Activated naive CD4-positive, alpha-beta T cell treated with anti-CD3 and anti-CD28 coated beads, Interleukin-2, amount 10 ng/mL, durations not matched to agents 7 days and 5 days (primary cell): ENCODE data around the gene CERS6.

ENCODE experiments used
- CTCF ChIA-PET: fragments of 350-600 bp; sonication (Branson Sonifier 250); formaldehyde crosslinking; loops from one replicate; lab custom pipeline; 2021; ENCODE audit warnings: antibody characterized with exemption; lab: Charles Lee
- DNase-seq: peaks from one replicate; pipeline ENCODE4 v3.0.0-alpha.2; 2020
- H3K27ac Mint-ChIP-seq: one replicate; pipeline ENCODE4 v1.8.0; 2021; ENCODE audit warnings: mild to moderate bottlenecking, moderate library complexity, mixed read lengths
- H3K27me3 Mint-ChIP-seq: one replicate; pipeline ENCODE4 v1.8.0; 2021; ENCODE audit warnings: mild to moderate bottlenecking, mixed read lengths
- H3K36me3 Mint-ChIP-seq: one replicate; pipeline ENCODE4 v1.8.0; 2021; ENCODE audit warnings: mixed read lengths
- H3K4me1 Mint-ChIP-seq: one replicate; pipeline ENCODE4 v1.8.0; 2021; ENCODE audit warnings: mixed read lengths
- H3K4me3 Mint-ChIP-seq: one replicate; pipeline ENCODE4 v1.8.0; 2021; ENCODE audit warnings: mild to moderate bottlenecking, moderate library complexity, mixed read lengths
- H3K9me3 Mint-ChIP-seq: one replicate; pipeline ENCODE4 v1.8.0; 2021; ENCODE audit warnings: mixed read lengths

Gene CERS6

DNA sequence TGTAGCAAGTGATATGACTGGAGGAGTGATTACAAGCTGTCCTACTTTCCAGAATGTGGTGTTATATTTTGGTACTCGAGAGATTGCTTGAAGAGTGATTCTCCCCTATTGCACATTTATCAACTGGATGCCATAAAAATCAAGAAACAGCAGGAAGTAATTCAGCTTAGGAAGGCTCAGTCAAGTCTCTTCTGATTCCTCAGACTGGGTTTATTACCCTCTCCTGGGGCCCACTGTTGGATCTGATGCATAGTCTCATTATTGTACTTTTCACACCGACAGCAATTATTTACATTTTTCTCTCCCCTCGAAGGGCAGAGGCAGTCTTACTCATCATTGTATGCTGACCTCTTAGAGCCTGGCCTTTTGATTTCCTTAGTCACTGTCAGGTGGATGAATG lies 355.6 kb downstream of the CERS6 start:
- Mint-ChIP-seq H3K27me3 (no peaks in the 10 kb centered on the region), H3K4me3 (no peak overlapping the region), H3K4me1 (no peaks in the 10 kb centered on the region), H3K9me3 (no peaks in the 10 kb centered on the region), H3K27ac (no peak overlapping the region), H3K36me3 (no peaks in the 10 kb centered on the region)
- no peak for DNase-seq
- CTCF ChIA-PET: interaction anchor here (1.5 kb wide), 1 partner anchor 37 kb away, joined by 3 read pairs; no protein-coding TSS in a partner anchor

DNA sequence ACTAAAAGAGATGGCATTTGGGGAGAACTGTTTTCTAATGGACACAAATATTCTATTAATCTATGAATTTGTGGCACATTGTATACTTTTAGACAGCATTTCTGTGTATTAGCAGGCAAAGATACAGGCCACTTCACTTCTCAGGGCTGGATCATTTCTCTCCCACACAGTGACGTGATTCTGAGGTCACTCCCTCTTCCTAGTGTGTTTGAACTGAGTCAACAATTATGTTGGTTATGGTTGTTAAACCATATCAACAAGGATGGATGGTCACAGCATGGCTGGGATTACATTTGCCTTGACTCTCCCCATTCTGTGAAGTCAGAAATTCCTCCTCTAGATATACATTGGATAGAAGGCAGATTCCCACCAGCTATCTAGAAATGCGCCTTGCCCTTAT lies 358.0 kb downstream of the CERS6 start:
- no peak for DNase-seq
- Mint-ChIP-seq H3K36me3 (no peaks in the 10 kb centered on the region), H3K4me3 (no peak overlapping the region), H3K27ac (no peak overlapping the region), H3K27me3 (peaks cover 4% of the 10 kb centered on the region), H3K4me1 (no peaks in the 10 kb centered on the region), H3K9me3 (no peaks in the 10 kb centered on the region)
- CTCF ChIA-PET: interaction anchor here (0.6 kb wide), 1 partner anchor 107 kb away, joined by 3 read pairs; no protein-coding TSS in a partner anchor

DNA sequence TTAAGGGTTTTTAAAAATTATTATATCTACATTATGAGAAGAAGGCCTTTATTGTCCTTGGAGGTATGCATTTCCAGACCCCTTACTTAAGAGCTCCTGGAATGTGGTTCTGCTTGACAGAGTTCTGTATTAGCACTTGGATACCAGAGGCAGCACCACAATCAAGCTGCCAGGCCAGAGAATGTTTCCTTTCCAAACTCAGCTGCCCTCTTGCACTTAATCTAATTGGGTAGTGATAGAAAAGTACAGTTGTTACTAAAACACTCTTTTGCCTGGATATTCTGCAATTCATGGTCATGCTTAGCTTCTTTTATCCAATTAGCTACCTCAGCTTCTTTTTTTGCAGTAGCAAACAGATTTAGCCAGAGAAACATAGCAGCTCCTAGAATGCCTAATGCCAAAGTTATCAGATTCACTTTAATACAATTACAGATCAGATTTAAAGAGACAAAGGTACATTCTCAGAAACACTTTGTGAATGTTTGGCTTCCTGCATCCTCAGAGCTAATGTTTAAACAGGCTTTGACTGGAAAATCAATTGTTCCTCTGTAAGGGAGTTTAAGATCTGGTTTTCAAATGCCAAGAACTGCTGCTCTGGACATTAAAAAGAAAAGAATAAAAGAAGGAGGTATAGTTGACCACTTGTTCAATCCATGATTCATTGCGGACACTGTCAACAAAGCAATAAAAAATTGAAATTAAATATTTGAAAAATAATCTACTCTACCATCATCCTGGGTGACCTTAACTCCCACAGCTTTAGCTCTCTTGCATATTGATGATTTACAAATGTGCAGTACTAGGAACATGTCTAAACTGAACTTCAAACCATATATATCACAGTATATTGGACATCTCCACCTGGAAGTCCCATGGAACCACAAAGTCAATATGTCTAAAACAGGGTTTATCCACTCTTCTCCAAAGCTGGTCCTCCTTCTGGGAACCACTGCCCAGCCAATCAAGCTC lies 359.2 kb downstream of the CERS6 start:
- Mint-ChIP-seq H3K4me3 (no peak overlapping the region), H3K9me3 (no peaks in the 10 kb centered on the region), H3K36me3 (no peaks in the 10 kb centered on the region), H3K27ac (no peak overlapping the region), H3K27me3 (peaks cover 9% of the 10 kb centered on the region), H3K4me1 (no peaks in the 10 kb centered on the region)
- CTCF ChIA-PET: interaction anchor here (0.6 to 0.8 kb wide), 2 partner anchors 11 to 31 kb away, joined by 3 read pairs; no protein-coding TSS in a partner anchor
- no peak for DNase-seq

DNA sequence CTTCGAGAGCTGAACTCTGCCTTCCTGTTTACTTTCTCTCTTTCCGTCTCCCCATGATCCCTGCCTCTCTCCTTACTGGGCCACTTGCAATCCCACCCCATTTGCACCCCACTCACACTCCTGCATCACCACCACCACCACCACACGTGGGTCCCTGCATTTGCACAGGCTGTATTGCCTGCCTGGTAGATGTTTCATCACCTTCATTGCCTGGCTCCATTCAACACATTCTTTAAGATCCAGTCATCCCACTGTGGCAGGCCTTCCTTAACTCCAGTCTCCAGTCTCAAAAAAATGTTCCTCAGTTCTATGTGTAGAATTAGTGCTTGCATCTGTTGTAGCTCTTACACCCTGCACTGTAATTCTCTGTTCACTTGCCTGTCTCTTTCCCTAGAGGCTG lies 360.3 kb downstream of the CERS6 start:
- Mint-ChIP-seq H3K36me3 (no peaks in the 10 kb centered on the region), H3K9me3 (no peaks in the 10 kb centered on the region), H3K4me3 (no peak overlapping the region), H3K4me1 (no peaks in the 10 kb centered on the region), H3K27ac (no peak overlapping the region), H3K27me3 (peaks cover 9% of the 10 kb centered on the region)
- CTCF ChIA-PET: no interaction called here
- no peak for DNase-seq

DNA sequence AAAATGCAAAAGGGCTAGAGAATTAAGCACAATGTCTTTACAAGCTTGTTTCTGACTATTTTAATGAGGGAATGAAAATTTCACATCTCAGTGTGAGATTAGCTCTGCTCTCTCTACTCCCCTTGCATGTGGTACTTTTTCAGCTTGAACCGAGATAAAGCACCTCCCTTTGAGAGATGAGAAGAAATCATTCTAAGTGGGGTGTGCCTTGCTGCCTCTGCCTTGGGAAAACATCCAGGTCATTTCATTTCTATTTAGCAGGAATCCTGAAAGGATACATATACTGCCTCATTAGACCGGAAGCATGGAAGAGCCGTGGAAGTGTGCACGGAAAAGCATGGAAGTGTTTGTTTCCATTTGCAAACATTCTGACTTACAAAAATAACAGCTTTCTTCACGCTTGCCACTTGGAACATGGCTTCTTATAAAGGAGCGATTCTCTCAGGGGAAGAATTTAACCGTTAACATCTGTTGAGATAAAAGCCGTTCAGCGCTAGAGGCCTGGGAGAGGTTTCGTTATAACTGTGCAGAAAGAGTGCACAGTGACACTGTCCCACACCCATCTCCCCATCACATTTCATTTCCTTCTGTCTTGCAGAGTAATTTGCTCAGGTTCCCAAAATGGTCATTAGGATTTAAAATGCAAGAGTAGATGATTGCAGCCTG lies 363.1 kb downstream of the CERS6 start:
- Mint-ChIP-seq H3K27me3 (peaks cover 9% of the 10 kb centered on the region), H3K4me1 (no peaks in the 10 kb centered on the region), H3K9me3 (no peaks in the 10 kb centered on the region), H3K27ac (no peak overlapping the region), H3K4me3 (no peak overlapping the region), H3K36me3 (no peaks in the 10 kb centered on the region)
- no peak for DNase-seq
- CTCF ChIA-PET: no interaction called here

DNA sequence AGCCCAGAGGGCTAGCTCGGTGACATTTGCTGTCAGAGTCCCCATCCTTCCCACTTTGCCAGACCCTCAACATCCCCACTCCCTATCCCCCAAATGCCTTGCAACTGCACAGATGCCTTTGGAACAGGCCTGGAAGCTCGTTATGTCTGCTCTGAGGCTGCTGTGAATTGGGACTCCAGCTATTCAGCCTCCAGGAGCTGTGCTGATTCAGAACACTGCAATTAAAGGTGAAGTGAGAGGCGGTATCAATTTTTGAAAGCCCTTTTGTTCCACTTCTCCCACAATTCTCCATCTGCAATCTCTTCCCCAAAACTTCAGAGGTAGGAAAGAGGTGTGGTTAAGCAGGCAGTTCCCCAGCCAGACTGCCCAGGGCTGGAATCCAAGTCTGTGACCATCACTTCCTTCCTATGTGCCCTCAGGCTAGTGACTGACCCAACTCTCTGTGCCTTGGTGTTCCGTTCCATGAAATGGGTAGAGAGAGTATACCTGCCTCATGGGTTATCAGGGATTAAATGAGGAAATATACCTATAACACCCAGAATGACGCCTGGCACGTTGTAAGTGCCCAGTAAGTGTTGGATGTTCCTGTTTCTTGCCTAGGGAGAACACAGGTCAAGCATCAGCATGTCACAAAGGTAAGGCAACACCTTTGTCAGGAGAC lies 363.9 kb downstream of the CERS6 start:
- Mint-ChIP-seq H3K9me3 (no peaks in the 10 kb centered on the region), H3K36me3 (no peaks in the 10 kb centered on the region), H3K27me3 (peaks cover 9% of the 10 kb centered on the region), H3K27ac (no peak overlapping the region), H3K4me1 (no peaks in the 10 kb centered on the region), H3K4me3 (no peak overlapping the region)
- CTCF ChIA-PET: no interaction called here
- DNase-seq: no peak

DNA sequence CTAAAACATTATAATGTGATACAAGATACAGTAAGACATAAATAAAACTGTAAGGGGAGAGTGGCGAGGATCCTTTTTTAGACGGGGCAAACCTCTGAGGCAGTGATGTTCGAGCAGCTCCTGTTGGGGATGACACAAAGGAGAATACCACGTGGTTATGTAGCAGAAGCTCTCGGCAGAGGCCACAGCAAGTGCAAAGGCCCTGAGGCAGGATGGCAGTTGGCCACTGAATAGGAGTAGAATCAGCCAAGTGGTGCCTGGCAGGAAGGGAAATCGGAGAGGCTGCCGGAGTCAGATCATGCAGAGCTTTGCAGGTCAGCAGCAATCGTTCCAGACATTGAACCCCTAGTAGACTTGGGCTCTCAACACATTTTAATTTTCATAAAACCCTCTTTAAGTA lies 365.5 kb downstream of the CERS6 start:
- H3K36me3 Mint-ChIP-seq: no peaks in the 10 kb centered on the region
- no peaks in the 10 kb centered on the region for H3K9me3 Mint-ChIP-seq
- CTCF ChIA-PET: interaction anchor here (0.6 to 0.8 kb wide), 2 partner anchors 33 to 347 kb away, joined by 3 read pairs; no protein-coding TSS in a partner anchor
- H3K27me3 Mint-ChIP-seq: peaks cover 9% of the 10 kb centered on the region
- H3K27ac Mint-ChIP-seq: no peak overlapping the region
- H3K4me3 Mint-ChIP-seq: no peak overlapping the region
- DNase-seq: no peak
- no peaks in the 10 kb centered on the region for H3K4me1 Mint-ChIP-seq

DNA sequence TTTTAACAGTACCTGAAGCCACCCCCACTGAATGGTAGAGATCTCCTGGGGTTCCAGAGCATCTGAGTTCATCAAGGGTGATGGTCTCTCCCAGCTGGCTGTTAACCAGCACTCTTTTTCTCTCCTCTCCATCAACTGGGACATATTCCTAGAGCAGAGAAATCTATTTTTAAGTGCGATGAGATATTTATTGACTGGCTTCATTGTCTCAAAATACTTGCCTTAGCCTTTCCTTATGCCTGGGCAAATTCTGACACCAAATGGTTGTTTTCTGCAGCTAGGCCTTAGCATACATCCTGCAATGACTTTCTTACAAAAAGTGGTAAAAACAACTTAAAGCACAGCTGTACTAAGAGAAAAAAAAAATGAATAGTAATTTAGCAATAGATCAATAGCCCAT lies 365.9 kb downstream of the CERS6 start:
- no peak for DNase-seq
- H3K27ac Mint-ChIP-seq: no peak overlapping the region
- no peaks in the 10 kb centered on the region for H3K9me3 Mint-ChIP-seq
- H3K4me3 Mint-ChIP-seq: no peak overlapping the region
- H3K36me3 Mint-ChIP-seq: no peaks in the 10 kb centered on the region
- peaks cover 9% of the 10 kb centered on the region for H3K27me3 Mint-ChIP-seq
- CTCF ChIA-PET: interaction anchor here (0.8 kb wide), 1 partner anchor 347 kb away, joined by 3 read pairs; no protein-coding TSS in a partner anchor
- no peaks in the 10 kb centered on the region for H3K4me1 Mint-ChIP-seq
